Muscle of leg (tissue), 16 donors: ENCODE data around the gene DAZ2. TPM values are rescaled to one million over a fixed set of nuclear protein-coding genes. Genes with fewer than 3 reads are reported as not detected.
"Not testable (repeated sequence)": the region's sequence is repeated elsewhere in the genome, so short reads cannot be mapped to it uniquely, and the experiment has no call there.

Experiments
- DNase-seq: peaks from one replicate; pipeline ENCODE4 v3.0.0; 2013
- H3K27ac ChIP-seq: one replicate; pipeline ENCODE4 v1.5.1; 2013; ENCODE audit warnings: mild to moderate bottlenecking, low read length, control low read depth
- H3K27me3 ChIP-seq: one replicate; pipeline ENCODE4 v1.6.1; 2013; ENCODE audit warnings: low read length; ENCODE audit not compliant: control insufficient read depth, insufficient read depth
- H3K36me3 ChIP-seq: one replicate; pipeline ENCODE4 v1.6.1; 2013; ENCODE audit warnings: low read length; ENCODE audit not compliant: control insufficient read depth, insufficient read depth
- H3K4me1 ChIP-seq: one replicate; pipeline ENCODE4 v1.6.1; 2013; ENCODE audit warnings: low read length; ENCODE audit not compliant: control insufficient read depth, insufficient read depth
- H3K4me3 ChIP-seq: one replicate; pipeline ENCODE4 v1.5.1; 2013; ENCODE audit warnings: low read length, control low read depth
- H3K9me3 ChIP-seq: replicated peaks from 2 replicates; pipeline ENCODE4 v1.6.1; 2013; ENCODE audit warnings: low read depth, low read length; ENCODE audit not compliant: control insufficient read depth
- WGBS: methylation state at CpG from one replicate; pipeline ENCODE4 v1.1.5; 2013; ENCODE audit warnings: missing lambda C conversion rate; ENCODE audit not compliant: insufficient coverage; 5-methylcytosine and 5-hydroxymethylcytosine counted together
- long read RNA-seq, 11 donors: transcript quantifications; one replicate each; lab custom pipeline, GENCODE V29; 2026
- polyA plus RNA-seq, 8 donors: library from polyadenylated mRNA; unstranded; fragments of 120-200 nt; gene quantifications; one replicate each; pipeline versions ENCODE4 v1.2.1 to v1.2.3, GENCODE V29; 2013; ENCODE audit warnings: inconsistent platforms in 1 of 8, low replicate concordance in 1 of 8; ENCODE audit not compliant: insufficient read length in 8 of 8, insufficient read depth in 1 of 8
- total RNA-seq: library from RNA; stranded (reverse); fragments of 120-200 nt; gene quantifications from one replicate; pipeline ENCODE4 v1.2.4, GENCODE V29; 2013

DAZ2 gene, protein sequence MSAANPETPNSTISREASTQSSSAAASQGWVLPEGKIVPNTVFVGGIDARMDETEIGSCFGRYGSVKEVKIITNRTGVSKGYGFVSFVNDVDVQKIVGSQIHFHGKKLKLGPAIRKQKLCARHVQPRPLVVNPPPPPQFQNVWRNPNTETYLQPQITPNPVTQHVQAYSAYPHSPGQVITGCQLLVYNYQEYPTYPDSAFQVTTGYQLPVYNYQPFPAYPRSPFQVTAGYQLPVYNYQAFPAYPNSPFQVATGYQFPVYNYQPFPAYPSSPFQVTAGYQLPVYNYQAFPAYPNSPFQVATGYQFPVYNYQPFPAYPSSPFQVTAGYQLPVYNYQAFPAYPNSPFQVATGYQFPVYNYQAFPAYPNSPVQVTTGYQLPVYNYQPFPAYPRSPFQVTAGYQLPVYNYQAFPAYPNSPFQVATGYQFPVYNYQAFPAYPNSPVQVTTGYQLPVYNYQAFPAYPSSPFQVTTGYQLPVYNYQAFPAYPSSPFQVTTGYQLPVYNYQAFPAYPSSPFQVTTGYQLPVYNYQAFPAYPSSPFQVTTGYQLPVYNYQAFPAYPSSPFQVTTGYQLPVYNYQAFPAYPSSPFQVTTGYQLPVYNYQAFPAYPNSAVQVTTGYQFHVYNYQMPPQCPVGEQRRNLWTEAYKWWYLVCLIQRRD
- total RNA-seq = not detected
- polyA plus RNA-seq = under 1 TPM in 1 of 8 donors, not detected in 7; 0.06 TPM
- long read RNA-seq, donor 1 = 0 reads
- long read RNA-seq, donor 2 = 0 reads
- long read RNA-seq, donor 3 = 0 reads
- long read RNA-seq, donor 4 = 0 reads
- long read RNA-seq, donor 5 = 0 reads
- long read RNA-seq, donor 6 = 0 reads
- long read RNA-seq, donor 7 = 0 reads
- long read RNA-seq, donor 8 = 0 reads
- long read RNA-seq, donor 9 = 0 reads
- long read RNA-seq, donor 10 = 0 reads
- long read RNA-seq, donor 11 = 0 reads

DNA sequence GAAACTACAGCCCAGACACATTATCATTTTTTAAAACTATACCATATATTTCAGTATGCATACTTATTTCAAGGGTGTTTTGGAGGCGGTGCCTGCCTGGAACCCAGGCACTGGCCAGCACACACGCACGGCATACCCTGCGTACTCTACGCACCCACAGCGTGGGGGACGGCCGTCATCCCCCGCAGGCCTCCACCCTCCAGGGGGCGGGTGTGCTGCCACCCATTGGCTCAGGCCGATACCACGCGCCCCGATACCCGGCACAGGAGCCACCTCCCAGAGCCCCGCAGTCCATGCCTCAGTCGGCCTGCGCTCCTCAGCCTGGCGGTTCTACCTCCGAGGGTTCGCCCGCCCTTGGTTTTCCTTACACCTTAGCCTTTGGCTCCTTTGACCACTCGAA lies at the start of gene DAZ2:
TSS of gene DAZ2 (plus strand) at position 301 of the 400 bp plus-strand sequence. CDS start 208 bp downstream, outside the sequence.
- not testable (repeated sequence) for H3K9me3 ChIP-seq, H3K4me3 ChIP-seq, H3K36me3 ChIP-seq, DNase-seq, H3K4me1 ChIP-seq, H3K27ac ChIP-seq, H3K27me3 ChIP-seq
- no CpG with 5 or more reads among the region's 23 CpGs for WGBS

DNA sequence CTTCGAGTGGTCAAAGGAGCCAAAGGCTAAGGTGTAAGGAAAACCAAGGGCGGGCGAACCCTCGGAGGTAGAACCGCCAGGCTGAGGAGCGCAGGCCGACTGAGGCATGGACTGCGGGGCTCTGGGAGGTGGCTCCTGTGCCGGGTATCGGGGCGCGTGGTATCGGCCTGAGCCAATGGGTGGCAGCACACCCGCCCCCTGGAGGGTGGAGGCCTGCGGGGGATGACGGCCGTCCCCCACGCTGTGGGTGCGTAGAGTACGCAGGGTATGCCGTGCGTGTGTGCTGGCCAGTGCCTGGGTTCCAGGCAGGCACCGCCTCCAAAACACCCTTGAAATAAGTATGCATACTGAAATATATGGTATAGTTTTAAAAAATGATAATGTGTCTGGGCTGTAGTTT lies 20.4 kb upstream of the DAZ2 start, which contains the start of gene DAZ1:
TSS of gene DAZ1 (minus strand) at position 101 of the 400 bp plus-strand sequence. CDS start 208 bp downstream, outside the sequence.
- H3K4me1 ChIP-seq, H3K27ac ChIP-seq, H3K27me3 ChIP-seq, H3K4me3 ChIP-seq, H3K9me3 ChIP-seq, DNase-seq, H3K36me3 ChIP-seq: not testable (repeated sequence)
- WGBS = no CpG with 5 or more reads among the region's 23 CpGs

DNA sequence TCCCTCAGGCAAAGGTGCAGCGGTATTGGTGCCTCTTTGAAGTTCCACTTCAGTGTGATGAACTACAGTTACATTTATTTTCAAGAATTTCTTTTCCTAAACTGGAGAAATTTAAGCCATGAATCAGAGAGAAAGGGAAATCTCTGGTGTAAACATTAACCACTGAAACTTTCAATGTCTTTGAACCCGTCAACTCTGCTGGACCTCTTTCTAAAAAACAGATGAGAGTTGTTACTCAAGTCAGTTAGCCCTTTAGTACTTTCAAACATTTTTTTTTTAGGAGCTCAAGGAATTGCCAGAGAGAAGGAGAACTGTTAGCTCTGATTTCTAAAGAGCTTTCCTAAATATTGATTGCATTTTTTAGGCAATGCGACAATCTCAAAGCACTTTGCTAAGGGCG lies 11.9 kb upstream of the DAZ2 start:
- no CpG with 5 or more reads among the region's 4 CpGs for WGBS
- not testable (repeated sequence) for H3K36me3 ChIP-seq, H3K27ac ChIP-seq, H3K4me1 ChIP-seq, DNase-seq, H3K4me3 ChIP-seq, H3K9me3 ChIP-seq, H3K27me3 ChIP-seq

DNA sequence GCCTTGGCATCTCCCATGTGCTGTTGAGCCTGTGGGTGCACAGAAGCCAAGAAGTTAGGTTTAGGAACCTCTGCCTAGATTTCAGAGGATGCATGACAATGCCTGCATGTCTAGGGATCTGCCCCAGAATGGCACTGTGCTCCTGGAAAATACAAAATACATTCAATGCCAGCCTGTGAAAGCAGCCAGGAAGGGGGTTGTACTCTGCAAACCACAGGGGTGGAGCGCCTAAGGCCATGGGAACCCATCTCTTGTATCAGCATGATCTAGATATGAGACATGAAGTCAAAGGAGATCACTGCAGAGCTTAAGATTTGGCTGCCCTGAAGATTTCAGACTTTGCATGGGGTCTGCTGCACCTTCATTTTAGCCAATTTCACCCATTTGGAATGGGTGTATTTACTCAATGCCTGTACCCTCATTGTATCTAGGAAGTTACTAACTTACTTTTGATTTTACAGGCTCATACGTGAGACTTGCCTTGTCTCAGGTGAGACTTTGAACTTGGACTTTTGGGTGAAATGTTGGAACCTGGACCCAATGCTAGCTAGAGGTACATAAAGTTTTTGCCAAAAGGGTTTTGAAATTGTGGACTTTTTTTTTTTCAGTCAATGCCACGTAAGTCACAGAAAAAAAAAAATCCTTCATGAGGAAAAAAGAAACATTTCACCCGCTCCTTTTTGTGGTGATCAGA lies 9.4 kb upstream of the DAZ2 start:
- not testable (repeated sequence) for H3K4me3 ChIP-seq, DNase-seq, H3K9me3 ChIP-seq, H3K36me3 ChIP-seq, H3K27ac ChIP-seq, H3K4me1 ChIP-seq, H3K27me3 ChIP-seq
- WGBS = no CpG with 5 or more reads among the region's 4 CpGs

DNA sequence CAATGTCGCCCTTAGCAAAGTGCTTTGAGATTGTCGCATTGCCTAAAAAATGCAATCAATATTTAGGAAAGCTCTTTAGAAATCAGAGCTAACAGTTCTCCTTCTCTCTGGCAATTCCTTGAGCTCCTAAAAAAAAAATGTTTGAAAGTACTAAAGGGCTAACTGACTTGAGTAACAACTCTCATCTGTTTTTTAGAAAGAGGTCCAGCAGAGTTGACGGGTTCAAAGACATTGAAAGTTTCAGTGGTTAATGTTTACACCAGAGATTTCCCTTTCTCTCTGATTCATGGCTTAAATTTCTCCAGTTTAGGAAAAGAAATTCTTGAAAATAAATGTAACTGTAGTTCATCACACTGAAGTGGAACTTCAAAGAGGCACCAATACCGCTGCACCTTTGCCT lies 8.7 kb upstream of the DAZ2 start:
- DNase-seq, H3K27me3 ChIP-seq: not testable (repeated sequence)

More for the DNA sequence above, 8.7 kb upstream of the DAZ2 start:
- WGBS = no CpG with 5 or more reads among the region's 4 CpGs
- not testable (repeated sequence) for H3K4me3 ChIP-seq, H3K9me3 ChIP-seq, H3K27ac ChIP-seq, H3K4me1 ChIP-seq, H3K36me3 ChIP-seq

Other genes starting within 250 kb of the DAZ2 start
- gene BPY2, start 235.3 kb upstream of the DAZ2 start, total RNA-seq = not detected
- gene BPY2, start 235.3 kb upstream of the DAZ2 start, polyA plus RNA-seq = not detected
- gene DAZ1, start 20.5 kb upstream of the DAZ2 start, total RNA-seq = not detected
- gene DAZ1, start 20.5 kb upstream of the DAZ2 start, polyA plus RNA-seq = under 1 TPM in 2 of 8 donors, not detected in 6; 0.22 to 0.28 TPM